Stimulated activated CD4-positive, alpha-beta T cell treated with anti-CD3 and anti-CD28 coated beads, Interleukin-1b, Interleukin-23, amount 100 ng/mL, for 1 hour (primary cell): ENCODE results near the gene FSD1.
A peak's percentile ranks its signal among the peaks of the same experiment; 100 is the strongest.

Experiments used
- DNase-seq, 2 donors: peaks; one replicate each; pipeline ENCODE4 v3.0.0-alpha.2; 2020; ENCODE audit warnings: low read depth in 2 of 2

FSD1 gene

DNA sequence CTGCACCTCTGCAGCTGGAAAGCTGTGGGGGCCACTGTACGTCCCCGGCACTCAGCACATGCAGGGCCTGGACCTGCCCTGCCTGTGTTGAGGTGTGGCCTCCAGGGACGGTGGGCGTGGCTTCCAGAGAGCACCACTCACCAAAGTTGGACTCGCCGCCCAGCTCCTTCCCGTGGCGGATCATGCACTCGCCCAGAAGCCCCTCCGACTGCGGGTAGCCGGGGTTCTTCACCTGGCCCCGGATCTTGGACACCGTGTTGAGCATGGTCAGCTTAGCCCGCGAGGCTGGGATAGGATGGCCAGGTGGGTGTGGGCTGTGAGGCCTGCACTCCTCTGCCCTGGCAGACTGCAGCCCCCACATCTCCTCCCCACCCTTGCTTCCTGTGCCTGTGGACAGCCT, 60.9 kb downstream of the FSD1 start:
- DNase-seq = no peak

DNA sequence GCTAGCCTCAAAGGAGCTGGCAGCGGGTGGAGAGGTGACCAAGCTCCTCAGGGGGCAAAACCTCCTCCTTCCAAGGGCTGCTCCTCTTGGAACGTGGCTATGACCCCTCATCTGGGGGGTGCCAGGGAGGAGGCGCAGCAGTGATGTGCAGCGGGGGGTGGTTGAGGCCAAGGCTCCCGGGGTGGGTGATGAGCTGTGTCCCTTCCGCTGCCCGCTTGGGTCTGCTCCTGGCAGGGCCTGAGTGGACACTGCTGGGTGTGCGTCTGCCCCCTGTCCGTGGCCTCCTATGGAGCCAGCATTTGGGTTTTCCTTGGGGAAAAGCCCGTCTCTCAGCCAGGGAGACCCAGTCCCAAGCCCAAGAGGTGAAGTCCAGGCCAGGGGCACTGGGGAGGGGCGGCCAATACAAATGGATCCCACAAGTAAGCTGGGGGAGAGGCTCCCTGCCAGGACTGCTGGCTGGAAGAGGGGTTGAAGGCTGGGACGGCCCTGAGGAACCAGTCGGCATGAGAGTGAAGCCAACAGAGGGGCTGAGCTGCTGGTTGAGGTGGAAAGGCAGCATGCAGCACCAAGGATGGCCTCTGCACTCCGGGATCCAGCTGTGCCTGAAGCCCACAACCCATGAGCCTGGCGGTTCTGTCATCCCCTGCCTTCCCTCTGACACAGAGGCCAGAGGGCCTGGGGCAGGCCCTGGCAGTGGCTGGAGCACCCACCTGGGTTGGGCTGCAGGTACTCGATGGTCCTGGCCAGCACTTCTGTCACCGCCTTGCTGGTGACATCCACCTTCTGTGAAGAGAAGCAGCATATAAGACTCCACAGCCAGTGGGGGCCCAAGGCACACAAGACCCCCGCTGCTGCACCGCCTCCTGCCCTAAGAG, 61.6 kb downstream of the FSD1 start:
- DNase-seq = no peak

DNA sequence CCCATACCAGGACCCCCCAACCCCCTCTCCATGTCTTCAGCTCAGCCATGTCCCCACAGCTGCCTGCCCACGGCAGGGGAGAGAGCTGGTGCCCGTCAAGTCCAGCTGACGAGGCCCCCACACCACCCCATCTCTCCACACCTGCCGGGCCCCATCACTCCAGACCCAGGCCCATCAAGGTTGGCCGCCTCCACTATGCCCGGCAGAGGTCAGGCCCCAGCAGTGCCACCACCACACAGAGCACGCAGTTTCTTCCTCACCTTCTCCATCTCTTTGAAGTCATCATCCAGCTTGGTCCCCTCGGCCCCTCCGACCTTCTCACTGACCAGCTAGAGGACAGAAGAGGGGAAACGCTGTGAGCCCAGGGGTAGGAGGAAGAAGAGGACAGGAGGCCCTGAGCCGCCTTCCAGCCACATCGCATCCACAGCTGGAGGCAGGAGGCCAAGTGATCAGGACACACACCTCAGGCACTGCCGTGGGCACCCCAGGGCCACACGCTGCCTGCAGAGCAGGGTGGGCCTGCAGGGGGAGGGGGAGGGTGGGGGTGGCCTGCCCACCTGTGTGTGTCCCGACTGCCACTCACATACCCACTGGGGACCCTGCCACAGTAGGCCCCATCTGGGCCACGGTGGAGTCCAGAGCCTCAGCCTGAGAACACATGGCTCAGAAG, 62.4 kb downstream of the FSD1 start:
- DNase-seq = no peak

DNA sequence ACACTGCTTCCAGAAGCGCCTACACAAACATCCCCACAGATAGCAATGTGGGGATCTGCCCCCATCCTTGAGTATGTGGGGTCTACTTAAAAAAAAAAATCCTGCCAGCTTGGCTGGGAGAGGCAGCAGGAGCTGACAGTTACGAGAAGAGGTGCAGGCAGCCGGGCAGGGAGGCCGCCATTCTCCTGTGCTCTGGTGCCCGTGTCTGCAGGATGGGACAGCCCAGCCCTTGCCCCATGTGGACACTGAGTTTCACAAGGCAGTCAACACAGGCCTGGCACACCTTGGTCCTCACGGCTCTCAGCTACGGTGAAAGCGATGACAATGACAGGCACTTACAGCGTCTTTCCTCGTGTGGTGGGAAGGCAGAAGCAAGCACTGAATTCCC, 62.9 kb downstream of the FSD1 start:
- no peak for DNase-seq

DNA sequence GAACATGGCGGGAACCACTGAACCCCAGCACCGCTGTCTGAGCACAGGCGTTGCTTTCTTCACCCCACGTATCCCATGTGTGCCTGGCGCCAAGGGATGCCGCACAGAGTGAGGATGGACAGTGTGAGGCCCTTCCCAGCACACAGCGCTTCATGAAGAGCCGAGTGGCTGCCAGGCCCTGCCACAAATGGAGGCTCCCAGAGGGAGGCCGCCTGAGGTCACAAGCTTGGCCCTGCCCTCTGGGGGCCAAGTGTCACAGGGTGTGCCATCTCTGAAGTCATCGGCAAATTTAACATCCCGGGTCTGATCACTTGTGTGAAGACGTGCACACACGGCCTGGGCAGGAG, 63.4 kb downstream of the FSD1 start:
- DNase-seq = no peak

DNA sequence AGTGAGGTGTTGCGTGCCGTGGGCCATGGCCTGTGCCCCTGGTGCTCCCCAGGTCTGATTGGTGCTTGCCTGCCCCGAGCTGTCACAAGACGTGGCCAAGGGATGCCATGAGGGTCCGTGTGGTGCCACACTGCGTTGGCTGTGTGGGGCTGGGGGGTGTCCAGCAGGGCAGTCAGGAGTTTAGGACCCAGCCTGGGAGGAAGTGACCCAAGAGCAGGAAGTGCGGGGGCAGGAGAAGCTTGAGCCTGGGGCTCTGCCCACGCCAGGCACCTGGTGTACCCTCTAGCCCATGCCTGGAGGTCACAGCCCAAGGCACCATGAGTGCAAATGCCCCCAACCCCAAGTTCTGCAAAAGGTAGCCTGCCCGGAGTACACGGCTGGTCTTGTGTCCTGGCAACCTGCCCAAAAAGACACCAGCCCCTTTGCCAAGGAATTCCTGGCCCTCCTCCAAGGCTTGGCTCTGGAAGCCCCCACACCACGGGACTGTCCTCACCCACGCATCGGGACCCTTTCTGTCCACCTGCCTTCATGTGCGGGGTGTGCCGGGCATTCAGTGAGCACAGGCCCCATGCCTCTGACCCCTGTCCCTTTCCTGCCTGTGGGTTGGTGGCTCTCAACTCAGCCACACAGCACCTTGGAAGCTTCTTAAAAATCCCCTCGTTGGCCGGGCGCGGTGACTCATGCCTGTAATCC, 63.9 kb downstream of the FSD1 start:
- DNase-seq = no peak

DNA sequence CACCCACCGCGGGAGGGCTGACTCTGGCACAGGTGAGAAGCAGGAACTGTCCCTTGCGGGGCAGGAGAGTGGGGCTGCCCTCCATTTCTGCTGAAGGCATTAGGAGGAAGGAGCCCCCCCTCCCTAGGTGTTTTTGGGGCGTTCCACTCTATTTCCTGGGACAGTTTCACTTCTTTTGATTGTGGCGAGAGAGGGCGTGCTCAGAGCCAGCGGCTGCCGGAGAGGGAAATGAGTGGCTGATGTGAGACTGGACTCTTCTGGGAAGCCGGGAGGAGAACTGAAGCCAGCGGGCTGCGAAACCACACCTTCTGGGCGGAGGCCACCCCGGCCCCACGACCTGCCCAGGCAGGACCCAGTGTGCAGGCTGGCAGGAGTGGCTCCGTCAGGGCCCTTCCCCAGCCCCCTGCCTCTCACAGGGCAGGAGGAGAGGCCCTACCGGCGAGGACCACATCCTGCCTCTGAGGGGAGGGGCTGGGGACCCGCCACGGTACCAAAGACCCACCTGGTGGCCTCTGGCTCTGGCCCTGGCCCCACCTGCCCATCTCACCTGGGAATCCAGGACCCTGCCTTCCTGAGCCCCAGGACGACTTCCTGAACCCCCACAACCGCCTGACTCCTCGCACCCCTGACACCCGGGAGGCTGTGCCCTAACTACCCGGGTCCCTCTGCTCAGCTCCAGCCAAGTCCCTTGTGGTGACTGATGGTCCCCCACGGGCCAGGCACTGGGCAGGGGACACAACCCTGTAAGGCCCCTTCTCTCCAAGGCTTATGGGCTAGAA, 64.9 kb downstream of the FSD1 start:
- DNase-seq = peak; percentile 22

DNA sequence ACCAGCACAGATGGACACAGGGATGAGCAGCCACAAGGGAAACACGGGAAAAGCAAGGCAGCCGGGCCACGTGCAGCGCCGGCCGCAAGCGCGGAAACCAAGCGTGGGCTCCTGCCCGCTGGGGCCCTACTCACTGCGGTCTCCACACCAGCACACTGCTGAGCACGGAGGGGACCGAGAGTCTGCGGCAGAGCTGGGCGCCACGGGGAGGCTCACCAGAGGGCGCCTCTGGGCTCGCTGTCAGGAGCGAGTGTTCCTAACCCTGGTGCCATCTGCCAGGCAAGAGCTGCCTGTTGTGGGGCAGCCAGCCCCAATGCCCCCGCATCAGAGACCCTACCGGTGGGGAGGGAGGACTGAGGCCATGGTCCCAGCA, 65.5 kb downstream of the FSD1 start:
- peak; percentile 48 to 52 for DNase-seq

DNA sequence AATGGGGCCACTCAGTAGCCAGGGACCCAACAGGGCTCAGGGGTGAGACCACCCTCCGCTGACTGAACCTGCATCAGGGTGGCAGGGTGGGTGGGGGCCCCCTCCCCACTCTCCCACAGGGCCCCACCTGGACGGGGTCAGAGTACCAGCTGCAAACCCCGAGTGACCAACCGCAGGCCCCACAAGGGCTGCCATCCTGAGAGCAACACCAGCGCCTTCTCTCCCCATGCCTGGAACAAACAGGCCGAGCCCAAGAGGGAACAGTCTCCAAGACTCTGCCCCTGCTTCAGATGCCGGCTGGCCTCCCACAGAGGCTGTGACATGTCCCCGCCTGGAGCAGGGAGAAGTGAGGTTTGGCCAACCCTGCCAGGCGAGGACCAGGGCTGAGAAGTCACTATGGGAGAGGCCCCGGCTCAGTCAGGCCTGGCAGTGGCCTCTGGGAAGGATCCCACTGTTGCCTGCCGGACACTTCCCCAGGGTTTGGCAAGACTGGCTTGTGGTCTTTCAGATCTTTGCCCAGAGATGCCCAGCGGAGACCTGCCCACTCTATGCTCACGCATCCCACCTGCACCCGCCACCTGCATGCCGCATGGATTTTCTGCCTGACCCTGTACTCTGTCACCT, 66.1 kb downstream of the FSD1 start:
- DNase-seq = no peak

DNA sequence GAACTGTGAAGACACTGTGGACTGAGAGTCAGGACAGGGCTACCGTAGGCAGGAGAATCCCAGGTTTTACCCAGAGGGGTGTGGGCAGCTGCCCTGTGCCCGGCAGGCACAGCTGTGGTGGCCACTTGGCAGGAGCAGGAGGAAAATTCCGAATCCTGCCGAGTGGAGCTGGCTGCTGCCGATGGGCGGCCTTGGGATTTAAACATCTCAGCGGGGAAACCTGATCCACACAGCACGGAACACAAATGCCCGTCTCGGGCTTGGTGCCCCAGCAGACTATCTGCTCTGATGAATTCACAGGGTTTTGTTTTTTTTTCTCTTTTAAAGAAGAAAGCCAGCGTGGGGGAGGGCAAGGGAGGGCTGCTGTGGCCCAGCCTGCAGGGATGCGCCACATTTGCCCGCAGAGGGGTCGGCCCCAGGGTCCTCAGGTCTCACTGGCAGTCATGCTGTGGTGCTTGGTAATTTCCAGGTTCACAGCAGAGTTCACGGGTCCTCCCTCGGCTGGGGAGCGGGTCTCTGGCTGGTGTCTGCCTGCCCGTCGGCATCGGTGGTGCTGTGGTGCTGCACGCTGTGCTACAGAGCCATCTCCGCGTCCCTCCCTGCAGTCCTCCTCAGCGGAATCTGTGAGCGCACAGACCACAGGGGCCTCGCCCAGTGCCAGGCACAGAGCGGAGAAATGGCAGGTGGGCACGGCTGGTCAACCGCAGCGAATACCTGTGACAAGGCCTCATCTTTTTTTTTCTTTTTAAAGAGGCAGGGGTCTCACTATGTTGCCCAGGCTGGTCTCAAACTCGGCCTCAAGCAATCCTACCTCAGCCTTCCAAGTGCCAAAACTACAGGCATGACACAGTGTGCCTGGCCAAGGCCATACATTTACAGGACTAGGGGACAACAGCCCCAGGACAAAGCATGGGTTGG, 67.1 kb downstream of the FSD1 start:
- no peak for DNase-seq

DNA sequence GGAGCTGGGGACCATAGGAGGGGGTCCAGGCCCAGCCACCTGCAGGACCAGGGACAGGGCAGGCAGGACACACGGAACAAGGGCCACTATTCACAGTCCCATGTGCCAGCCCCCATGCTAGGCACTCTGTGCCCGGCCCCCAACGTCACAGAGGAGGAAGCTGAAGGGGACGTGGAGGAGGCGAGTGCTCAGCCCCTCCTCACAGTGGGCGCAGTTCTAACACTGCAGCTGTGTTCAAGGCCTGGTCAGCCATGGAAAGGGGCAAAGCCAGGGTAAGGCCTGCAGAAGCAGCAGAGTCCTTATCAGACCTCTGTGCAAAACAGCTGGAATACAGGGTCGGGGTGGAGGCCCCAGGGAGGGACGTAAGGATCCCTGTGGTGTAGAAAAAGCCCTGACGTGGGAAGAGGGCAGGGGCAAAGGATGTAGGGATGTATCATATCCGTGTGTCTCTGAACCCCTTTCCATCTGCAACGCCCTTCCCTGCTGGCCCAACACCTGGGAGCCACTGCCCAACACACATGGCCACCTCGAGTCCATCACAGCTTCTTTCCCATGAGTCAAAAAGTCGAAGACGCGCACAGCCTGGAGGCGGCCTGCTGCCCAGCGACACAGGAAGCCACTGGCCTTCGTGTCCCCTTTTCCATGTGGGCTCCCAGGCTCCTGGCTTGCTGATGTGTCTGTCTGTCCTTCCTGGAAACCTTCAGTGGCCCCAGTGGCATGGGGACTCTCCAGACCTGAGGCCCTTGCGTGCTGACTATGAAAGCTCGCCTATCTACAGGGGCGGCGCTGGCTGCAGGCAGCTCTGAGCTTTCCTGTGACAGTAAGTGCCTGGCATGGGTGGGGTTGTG, 68.0 kb downstream of the FSD1 start:
- DNase-seq = no peak

DNA sequence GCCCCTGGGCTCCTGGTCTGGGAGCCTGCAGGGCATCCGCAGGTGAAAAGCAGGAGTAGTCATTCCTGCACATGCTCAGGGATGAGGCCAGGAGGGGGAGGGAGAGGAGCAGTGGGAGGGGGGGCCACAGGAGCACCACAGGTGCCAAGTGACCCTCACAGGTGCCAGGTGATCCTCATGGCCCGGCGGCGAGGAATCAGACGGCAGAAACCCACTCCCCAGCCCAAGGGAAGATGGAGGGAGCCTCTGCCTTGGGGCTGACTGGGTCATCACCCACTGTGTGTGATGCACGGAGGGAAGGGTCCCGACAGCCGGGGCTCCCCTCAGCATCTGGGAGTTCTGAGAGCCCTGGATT, 68.6 kb downstream of the FSD1 start:
- no peak for DNase-seq
